Activated CD8-positive, alpha-beta memory T cell treated with anti-CD3 and anti-CD28 coated beads, Interleukin-2, amount 50 U/mL, for 24 hours (primary cell): ENCODE data around the gene PRAMEF12.
"Not testable (repeated sequence)": the region's sequence is repeated elsewhere in the genome, so short reads cannot be mapped to it uniquely, and the experiment has no call there.

Experiments used
- DNase-seq: peaks from one replicate; pipeline ENCODE4 v3.0.0-alpha.2; 2020; ENCODE audit errors: extremely low read depth

PRAMEF12 gene

GRCh38 chr1:12770620-12771019 is 2.9 kb upstream of the PRAMEF12 start:
- DNase-seq = no peak

- DNase-seq = no peak
These were observed 2.4 kb upstream of the PRAMEF12 start for GRCh38 chr1:12771186-12771585.

- no peak for DNase-seq
These were observed 1.0 kb upstream of the PRAMEF12 start for GRCh38 chr1:12772520-12772919.

- no peak for DNase-seq
These were observed 1.3 kb downstream of the PRAMEF12 start for GRCh38 chr1:12774801-12775345.

- DNase-seq = no peak
These were observed 1.9 kb downstream of the PRAMEF12 start for GRCh38 chr1:12775443-12775842.

GRCh38 chr1:12776801-12777557 is 3.4 kb downstream of the PRAMEF12 start:
- no peak for DNase-seq

GRCh38 chr1:12778061-12778460 is 4.5 kb downstream of the PRAMEF12 start:
- DNase-seq = no peak

GRCh38 chr1:12778907-12779306 is 5.4 kb downstream of the PRAMEF12 start:
- DNase-seq = no peak

- not testable (repeated sequence) for DNase-seq
These were observed 8.0 kb downstream of the PRAMEF12 start for GRCh38 chr1:12781488-12781887.

- not testable (repeated sequence) for DNase-seq
These were observed 10.2 kb downstream of the PRAMEF12 start for GRCh38 chr1:12783783-12784182.

GRCh38 chr1:12784729-12785128 is 11.2 kb downstream of the PRAMEF12 start:
- DNase-seq = not testable (repeated sequence)

- DNase-seq = not testable (repeated sequence)
These were observed 17.6 kb downstream of the PRAMEF12 start, which contains the start of gene PRAMEF1 for GRCh38 chr1:12791097-12791496. TSS of gene PRAMEF1 (plus strand) at chr1:12791397. CDS start at chr1:12793228, 1,831 bp downstream.

GRCh38 chr1:12798911-12799310 is 25.4 kb downstream of the PRAMEF12 start:
- no peak for DNase-seq

- no peak for DNase-seq
These were observed 26.2 kb downstream of the PRAMEF12 start for GRCh38 chr1:12799730-12800129.

GRCh38 chr1:12809933-12810332 is 36.4 kb downstream of the PRAMEF12 start:
- no peak for DNase-seq

GRCh38 chr1:12810691-12811408 is 37.3 kb downstream of the PRAMEF12 start:
- DNase-seq = no peak

GRCh38 chr1:12811409-12811784 is 37.9 kb downstream of the PRAMEF12 start:
- DNase-seq = no peak

GRCh38 chr1:12819061-12819460 is 45.5 kb downstream of the PRAMEF12 start:
- DNase-seq = not testable (repeated sequence)
